ENCODE measurements around the gene IWS1. TPM values are rescaled to one million over a fixed set of nuclear protein-coding genes. Genes with fewer than 3 reads are reported as not detected.

The IWS1 gene
- total RNA-seq, 1 donor from 2014 or later = 49.3 TPM

DNA sequence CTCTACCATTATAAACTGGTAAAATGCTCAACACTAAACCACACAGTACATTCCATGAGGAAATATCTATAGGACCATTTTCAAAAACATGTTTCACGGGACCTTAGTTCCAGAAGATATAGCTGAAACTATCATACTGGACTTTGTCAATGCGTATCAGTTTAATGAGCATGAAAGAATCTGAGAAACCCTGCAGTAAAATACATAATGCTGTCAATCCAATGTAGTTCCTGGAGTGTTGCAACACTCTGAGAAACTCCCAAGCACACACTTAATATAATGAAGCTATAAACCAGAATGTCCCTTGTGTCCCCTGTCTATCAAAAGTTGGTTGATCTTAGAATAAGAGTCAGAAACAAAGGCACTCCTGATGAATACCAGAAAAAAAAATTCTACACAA, 16.2 kb downstream of the IWS1 start:
- no peak for ATAC-seq (ENCODE audit: low read depth)
- Mint-ChIP-seq H3K4me1 (peaks cover 55% of the 10 kb centered on the region), H3K9me3 (no peaks in the 10 kb centered on the region), H3K36me3 (ENCODE audit: low read depth) (peaks cover 52% of the 10 kb centered on the region), H3K4me3 (no peak overlapping the region), H3K27ac (no peak overlapping the region), H3K27me3 (no peaks in the 10 kb centered on the region)
- intact Hi-C loops (cut with micrococcal nuclease) = no loop called here
- TF ChIP-seq, protein P1, sequence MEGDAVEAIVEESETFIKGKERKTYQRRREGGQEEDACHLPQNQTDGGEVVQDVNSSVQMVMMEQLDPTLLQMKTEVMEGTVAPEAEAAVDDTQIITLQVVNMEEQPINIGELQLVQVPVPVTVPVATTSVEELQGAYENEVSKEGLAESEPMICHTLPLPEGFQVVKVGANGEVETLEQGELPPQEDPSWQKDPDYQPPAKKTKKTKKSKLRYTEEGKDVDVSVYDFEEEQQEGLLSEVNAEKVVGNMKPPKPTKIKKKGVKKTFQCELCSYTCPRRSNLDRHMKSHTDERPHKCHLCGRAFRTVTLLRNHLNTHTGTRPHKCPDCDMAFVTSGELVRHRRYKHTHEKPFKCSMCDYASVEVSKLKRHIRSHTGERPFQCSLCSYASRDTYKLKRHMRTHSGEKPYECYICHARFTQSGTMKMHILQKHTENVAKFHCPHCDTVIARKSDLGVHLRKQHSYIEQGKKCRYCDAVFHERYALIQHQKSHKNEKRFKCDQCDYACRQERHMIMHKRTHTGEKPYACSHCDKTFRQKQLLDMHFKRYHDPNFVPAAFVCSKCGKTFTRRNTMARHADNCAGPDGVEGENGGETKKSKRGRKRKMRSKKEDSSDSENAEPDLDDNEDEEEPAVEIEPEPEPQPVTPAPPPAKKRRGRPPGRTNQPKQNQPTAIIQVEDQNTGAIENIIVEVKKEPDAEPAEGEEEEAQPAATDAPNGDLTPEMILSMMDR (IDR thresholded peaks at IDR 0.05) = no peak
- ChIA-PET CTCF (no interaction called here), POLR2A (no interaction called here)
- no peak for DNase-seq

DNA sequence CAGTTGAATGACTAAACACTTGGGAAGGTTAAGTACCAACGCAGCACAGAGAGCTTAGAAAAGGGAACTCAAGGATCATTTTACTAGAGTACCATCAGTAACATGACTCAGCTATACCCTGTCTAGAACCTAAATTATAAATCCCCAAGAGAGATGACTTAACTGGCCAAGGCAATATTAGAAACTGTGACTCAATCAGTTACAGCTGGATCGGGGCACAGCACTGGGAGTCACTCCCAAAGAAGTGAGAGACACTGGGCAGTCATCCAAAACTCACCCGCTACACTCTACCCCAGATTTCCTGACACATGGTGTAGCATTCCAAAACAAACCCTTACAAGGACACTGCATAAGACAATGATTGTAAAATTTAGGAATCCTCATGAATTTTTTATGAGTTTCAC, 17.7 kb downstream of the IWS1 start:
- Mint-ChIP-seq H3K9me3 (no peaks in the 10 kb centered on the region), H3K4me3 (no peak overlapping the region), H3K27ac (no peak overlapping the region), H3K36me3 (ENCODE audit: low read depth) (peaks cover 53% of the 10 kb centered on the region), H3K4me1 (peaks cover 53% of the 10 kb centered on the region), H3K27me3 (no peaks in the 10 kb centered on the region)
- TF ChIP-seq, protein P1 (IDR thresholded peaks at IDR 0.05) = no peak
- DNase-seq = no peak
- ChIA-PET CTCF (interaction anchor here (0.9 kb wide), 1 partner anchor 29 kb away, joined by 4 read pairs; no protein-coding TSS in a partner anchor), POLR2A (interaction anchor here (2.8 kb wide), 1 partner anchor 17 kb away, joined by 15 read pairs; the partner anchor contains the start of gene IWS1)
- intact Hi-C loops (cut with micrococcal nuclease) = no loop called here
- ATAC-seq (ENCODE audit: low read depth) = peak; percentile 80

DNA sequence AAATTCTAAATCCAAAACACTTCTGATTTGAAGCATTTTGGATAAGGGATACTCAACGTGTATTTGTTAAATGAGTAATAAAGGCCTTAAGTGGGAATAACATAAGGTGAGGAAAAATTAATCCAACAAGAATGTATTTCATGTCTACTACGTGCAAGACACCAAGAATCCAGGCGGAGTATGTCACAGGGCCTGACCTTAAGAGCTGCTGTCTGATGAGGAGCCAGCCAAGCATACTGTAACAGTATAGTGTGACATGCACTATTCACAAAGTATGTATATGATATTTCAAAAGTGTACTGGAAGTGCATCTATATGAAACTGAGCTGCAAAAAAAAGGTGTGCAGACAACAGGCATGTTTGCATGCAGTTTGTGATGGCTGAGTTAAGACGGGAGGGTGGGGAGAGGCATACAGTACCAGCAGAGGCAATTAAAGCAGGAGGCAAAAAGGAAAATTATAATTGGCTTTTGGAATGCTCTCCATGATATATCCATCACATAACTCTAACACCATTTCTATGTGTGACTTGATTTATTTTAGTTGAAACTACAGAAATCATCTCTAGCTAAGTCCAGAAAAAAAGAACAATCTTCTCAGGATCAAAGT, 18.2 kb downstream of the IWS1 start:
- Mint-ChIP-seq H3K36me3 (ENCODE audit: low read depth) (peaks cover 55% of the 10 kb centered on the region), H3K4me3 (no peak overlapping the region), H3K4me1 (peaks cover 53% of the 10 kb centered on the region), H3K9me3 (no peaks in the 10 kb centered on the region), H3K27me3 (no peaks in the 10 kb centered on the region), H3K27ac (no peak overlapping the region)
- DNase-seq = no peak
- intact Hi-C loops (cut with micrococcal nuclease) = no loop called here
- TF ChIP-seq, protein P1 (IDR thresholded peaks at IDR 0.05) = no peak
- CTCF ChIA-PET = interaction anchor here (0.9 kb wide), 1 partner anchor 29 kb away, joined by 4 read pairs; no protein-coding TSS in a partner anchor
- ATAC-seq (ENCODE audit: low read depth) = no peak
- POLR2A ChIA-PET = interaction anchor here (2.8 kb wide), 1 partner anchor 18 kb away, joined by 15 read pairs; the partner anchor contains the start of gene IWS1

DNA sequence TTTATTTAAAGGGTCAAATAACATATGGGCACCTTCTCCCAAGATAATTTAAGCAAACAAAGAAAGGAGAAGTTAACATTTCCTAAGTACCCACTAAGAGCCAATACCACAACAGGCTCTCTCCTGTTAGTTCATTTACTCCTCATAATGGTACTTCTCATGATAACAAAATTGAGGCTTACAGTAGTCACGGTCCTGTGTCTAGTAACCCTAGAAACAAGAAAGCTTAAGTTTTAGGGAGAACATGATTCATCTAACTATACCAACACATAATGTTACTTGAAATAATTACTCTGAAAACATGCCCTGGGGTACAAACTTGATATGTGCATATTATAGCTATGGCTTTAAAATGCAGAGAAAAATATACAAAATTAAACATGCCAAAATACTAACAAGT, 19.8 kb downstream of the IWS1 start:
- TF ChIP-seq, protein P1 (IDR thresholded peaks at IDR 0.05) = no peak
- ChIA-PET CTCF (no interaction called here), POLR2A (interaction anchor here (2.8 kb wide), 1 partner anchor 20 kb away, joined by 15 read pairs; the partner anchor contains the start of gene IWS1)
- Mint-ChIP-seq H3K27me3 (no peaks in the 10 kb centered on the region), H3K4me3 (no peak overlapping the region), H3K36me3 (ENCODE audit: low read depth) (peaks cover 63% of the 10 kb centered on the region), H3K27ac (no peak overlapping the region), H3K4me1 (peaks cover 43% of the 10 kb centered on the region), H3K9me3 (no peaks in the 10 kb centered on the region)
- DNase-seq = no peak
- no peak for ATAC-seq (ENCODE audit: low read depth)
- intact Hi-C loops (cut with micrococcal nuclease) = no loop called here

DNA sequence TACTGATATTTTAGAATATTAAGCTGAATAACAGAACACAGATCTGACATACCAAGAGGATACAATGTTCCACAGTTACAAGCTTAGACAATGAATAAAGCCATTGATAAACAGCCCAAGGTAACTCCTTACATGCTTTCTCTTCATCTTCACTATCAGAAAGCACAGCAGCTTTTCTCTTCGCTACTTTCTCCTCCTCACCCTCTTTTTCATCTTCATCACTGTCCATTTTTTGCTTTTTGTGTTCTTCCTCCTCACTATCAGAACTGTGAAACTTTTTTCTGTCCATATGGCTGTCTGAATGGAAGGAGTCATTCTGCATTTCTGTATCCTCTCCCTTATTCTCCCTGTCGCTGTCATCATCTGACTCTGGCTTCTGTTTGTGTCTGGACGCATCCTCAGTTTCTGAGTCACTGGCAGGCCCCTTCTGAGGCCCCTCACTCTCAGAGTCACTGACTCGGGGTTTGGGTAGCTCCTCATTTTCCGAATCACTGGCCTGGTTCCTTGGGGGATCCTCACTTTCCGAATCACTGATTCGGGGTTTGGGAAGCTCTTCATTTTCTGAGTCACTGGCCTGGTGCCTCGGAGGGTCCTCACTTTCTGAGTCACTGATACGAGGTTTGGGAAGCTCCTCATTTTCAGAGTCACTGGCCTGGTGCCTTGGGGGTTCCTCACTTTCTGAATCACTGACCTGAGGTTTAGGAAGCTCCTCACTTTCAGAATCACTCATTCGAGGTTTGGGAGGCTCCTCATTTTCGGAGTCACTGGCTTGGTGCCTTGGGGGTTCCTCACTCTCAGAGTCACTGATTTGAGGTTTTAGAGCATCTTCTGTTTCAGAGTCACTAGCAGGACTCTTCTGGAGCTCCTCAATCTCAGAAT, 21.5 kb downstream of the IWS1 start:
- H3K36me3 Mint-ChIP-seq (ENCODE audit: low read depth) = peaks cover 66% of the 10 kb centered on the region
- H3K27ac Mint-ChIP-seq = peak overlapping the region; percentile 18
- TF ChIP-seq, protein P1 (IDR thresholded peaks at IDR 0.05) = no peak
- CTCF ChIA-PET = interaction anchor here (0.7 kb wide), 1 partner anchor 26 kb away, joined by 3 read pairs; no protein-coding TSS in a partner anchor
- intact Hi-C loops (cut with micrococcal nuclease) = no loop called here
- no peak overlapping the region for H3K4me3 Mint-ChIP-seq
- no peak for ATAC-seq (ENCODE audit: low read depth)
- DNase-seq = no peak
- POLR2A ChIA-PET = interaction anchor here (0.6 kb wide), 1 partner anchor 133 kb away, joined by 6 read pairs; no protein-coding TSS in a partner anchor
- peaks cover 32% of the 10 kb centered on the region for H3K4me1 Mint-ChIP-seq
- no peaks in the 10 kb centered on the region for H3K9me3 Mint-ChIP-seq
- H3K27me3 Mint-ChIP-seq = no peaks in the 10 kb centered on the region
